HG03354 (cell line): ENCODE results near the gene OTOGL.

Source experiments
- ATAC-seq: cut with Tn5 transposase; IDR thresholded peaks from one replicate; pipeline ENCODE4 v1.9.1; 2021; ENCODE audit warnings: mild to moderate bottlenecking; ENCODE audit not compliant: unreplicated experiment, poor library complexity, severe bottlenecking

The OTOGL gene

GRCh38 chr12:80178846-80179245 lies 79.5 kb downstream of the OTOGL start:
- peak; percentile 79 for ATAC-seq

- ATAC-seq = no peak
Observed at GRCh38 chr12:80183939-80184338, 84.6 kb downstream of the OTOGL start.

- no peak for ATAC-seq
Observed at GRCh38 chr12:80184926-80185325, 85.6 kb downstream of the OTOGL start.

DNA sequence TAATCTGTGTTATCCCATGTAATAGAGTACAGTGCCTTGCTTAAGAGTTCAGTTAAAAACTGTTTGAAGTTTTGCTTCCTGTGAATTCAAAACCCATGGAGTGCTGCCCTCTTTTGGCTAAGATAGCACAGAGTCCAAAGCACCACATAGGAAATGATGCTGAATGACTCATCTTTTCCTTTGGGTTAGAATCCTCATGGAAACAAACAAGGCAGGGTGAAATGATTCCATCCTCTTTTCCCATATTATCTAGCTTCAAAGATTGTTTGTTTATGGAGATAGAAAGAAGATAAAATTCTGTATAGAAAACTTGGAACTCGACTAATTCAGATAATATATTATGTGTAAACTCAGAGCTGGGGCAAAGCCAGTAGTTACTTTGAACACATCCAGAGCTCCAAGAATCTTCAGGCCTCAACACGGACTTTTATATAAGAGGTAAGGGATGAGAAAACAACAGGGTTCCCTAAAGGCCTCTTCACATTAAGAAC lies 87.4 kb downstream of the OTOGL start:
- ATAC-seq = peak; percentile 67

DNA sequence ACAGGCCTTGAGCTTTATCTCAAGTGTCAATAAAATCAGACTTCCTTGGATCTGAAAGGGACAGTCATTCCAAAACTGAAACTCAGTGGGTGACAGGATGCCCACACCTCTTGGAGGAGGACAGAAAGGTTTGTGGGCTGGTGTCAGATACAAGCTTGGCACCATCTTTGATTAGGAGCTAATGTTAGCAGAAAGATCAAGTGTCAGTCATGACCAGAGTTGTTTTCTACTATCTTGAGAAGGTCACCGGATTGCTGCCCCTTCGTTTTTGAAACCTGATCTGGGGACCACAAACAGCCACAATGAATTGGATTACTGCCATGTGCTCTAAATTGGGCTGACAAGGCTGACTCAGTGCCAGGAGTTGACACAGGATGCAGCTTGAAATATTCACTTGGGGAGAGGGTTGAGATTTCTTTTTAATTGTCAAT lies 88.3 kb downstream of the OTOGL start:
- peak; percentile 42 for ATAC-seq

DNA sequence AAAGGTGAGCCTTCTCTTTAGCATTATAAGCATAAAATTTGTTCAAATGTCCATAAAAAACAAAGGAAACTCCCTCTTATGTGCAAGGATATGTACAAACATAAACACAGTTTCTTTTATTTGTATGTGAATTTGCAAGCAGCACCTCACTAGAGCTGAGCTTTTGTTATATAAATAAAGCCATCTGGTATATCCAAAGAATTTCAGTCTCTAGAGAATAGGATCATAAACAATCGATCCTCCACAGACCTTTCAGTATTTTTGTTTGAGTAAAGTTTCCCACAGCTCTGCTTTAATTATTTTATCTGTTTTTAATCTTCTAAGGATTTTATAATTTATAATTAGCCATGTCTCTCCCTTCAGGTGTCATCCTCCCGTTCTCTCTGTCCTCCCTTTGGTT lies 89.2 kb downstream of the OTOGL start:
- ATAC-seq = no peak

- ATAC-seq = no peak
Observed at GRCh38 chr12:80189241-80189640, 89.9 kb downstream of the OTOGL start.

DNA sequence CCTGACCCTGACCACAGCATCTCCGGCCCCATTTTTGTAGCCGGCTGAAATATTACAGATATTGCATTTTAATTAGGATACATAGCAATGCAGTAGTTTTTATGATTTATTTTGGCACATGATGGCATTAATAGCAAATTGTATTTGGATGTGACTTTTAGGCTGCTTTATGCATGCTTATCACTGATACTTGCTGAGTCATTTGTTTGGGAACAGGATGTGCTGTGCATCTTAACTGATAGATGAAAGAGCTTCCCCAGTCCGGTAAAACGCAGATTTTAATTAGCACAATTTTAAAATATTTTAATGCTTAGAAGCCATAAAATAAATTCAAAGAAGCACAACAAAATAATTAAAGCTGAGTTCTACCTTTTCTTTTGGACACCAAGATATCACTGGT lies 90.7 kb downstream of the OTOGL start:
- ATAC-seq = no peak

DNA sequence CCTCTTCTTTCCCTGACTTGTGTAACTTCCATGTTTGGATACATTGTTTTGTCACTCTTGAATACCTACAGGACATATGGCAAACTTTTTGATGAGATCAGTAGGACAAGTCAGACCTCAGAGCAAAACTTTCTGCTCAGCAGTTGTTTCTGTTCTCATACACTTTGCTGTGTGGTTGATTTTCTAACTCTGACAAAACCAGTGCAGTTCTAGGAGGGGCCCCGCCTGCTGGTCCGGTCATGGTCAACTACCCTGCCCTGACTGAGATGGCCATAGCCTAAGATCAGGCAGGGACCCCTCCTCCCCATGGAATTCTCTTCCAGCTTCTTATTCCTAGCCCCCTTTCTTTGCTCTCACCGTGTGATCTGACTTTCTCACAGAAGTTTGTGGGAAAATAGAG lies 92.8 kb downstream of the OTOGL start:
- no peak for ATAC-seq

GRCh38 chr12:80193865-80194264 lies 94.5 kb downstream of the OTOGL start:
- ATAC-seq = no peak

DNA sequence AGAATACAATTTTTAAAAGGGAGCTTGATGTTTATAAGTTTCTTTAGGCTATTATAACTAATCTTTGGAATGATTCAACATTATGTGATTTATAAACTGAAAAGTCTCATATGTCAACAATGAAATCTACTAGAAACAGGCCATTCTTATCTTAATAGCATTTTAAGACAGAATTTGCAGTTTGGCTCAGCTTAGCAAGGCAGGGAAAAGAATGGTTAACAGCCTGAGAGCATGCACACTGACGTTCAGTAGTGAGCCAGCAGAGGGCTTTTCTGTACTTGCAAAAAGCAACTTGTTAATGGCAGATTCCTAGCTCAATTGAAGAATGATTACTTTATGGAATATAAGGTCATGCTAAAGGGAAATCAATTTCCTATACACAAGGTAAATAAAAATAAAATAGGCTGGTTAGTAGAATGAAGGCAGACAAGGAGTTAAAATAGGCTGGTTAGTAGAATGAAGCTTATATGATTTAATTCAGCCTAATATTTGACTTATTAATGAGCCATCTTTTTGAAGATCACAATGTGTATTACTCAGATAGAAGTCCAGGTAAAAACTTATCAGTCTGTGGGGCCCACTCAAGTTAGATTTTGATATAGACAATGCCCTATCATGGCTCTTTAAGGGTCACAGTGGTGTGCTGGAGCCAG lies 95.9 kb downstream of the OTOGL start:
- peak; percentile 62 for ATAC-seq

DNA sequence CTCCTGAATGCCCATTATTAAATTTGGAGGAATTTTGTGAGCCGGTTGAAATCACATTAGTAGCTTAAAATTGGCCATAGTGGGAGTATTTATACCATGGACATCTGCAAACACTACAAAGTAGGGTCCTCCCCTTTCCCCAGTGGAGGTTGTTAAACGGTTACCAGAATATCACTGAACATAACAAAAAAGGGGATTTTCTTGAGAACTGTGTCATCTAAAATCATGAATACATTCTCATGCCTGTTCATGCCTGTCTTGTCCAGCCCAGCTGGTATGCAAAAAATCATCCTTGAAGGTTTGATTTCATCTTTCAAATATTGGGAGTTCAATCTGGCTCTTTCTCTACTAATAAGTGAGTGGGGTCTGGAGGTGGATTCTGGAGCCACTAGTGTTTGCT lies 96.4 kb downstream of the OTOGL start:
- no peak for ATAC-seq

DNA sequence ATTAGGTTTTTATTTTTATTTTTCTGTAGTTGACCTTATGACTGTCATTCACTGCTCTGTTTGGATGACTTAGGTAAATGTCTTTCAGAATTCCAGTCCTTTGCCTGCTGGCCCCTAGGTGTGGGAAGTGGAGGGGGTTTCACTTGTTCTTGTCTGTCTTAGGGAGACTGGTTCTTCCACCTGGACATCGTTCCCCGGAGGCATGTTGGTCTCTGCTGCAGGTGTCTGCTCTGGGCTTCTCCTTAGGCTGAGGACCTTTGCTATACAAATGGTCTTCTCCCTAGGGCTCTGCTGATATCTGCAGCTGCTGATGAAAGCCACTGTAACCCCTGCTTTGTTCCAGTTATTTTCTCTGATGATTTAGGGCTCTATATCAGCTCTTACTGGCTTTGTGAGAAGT lies 97.1 kb downstream of the OTOGL start:
- no peak for ATAC-seq

GRCh38 chr12:80198782-80199337 lies 99.5 kb downstream of the OTOGL start:
- ATAC-seq = no peak

DNA sequence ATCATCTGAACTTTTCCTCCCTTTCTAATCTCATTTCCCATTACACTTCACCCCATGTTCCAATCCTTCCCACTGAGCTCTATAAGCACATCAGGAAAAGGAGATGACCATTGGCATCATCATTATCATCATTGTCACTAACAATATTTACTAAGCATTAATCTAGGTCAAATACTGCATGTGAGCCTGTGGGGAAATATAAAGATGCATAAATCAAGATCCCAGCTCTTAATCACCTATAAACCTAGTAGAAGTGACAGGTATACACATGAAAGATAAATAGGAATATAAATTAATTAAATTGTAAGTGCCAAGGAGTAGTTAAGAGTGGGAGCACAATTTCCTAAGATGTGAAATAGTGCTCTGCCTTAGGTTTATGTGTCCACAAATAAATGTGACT lies 100.6 kb downstream of the OTOGL start:
- ATAC-seq = no peak

DNA sequence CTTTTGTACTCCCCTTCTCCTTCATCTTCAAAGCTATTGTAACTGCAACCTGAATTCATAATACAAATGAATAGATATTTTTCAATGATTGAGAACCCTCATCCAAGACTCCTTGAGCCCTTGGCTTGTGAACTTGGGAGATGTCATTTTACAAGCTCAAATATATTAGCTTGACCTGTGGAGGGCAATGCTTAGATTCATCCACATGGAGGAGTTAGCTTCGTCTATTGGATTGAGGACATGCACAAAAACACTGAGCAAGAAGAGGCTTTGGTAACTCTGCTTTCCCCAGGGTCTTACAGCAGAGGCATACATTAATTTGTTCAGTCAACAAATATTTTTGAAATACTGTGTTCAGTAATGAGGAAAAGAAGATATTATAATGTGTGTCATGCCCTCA lies 101.1 kb downstream of the OTOGL start:
- ATAC-seq = no peak

- no peak for ATAC-seq
Observed at GRCh38 chr12:80201908-80202307, 102.6 kb downstream of the OTOGL start.

DNA sequence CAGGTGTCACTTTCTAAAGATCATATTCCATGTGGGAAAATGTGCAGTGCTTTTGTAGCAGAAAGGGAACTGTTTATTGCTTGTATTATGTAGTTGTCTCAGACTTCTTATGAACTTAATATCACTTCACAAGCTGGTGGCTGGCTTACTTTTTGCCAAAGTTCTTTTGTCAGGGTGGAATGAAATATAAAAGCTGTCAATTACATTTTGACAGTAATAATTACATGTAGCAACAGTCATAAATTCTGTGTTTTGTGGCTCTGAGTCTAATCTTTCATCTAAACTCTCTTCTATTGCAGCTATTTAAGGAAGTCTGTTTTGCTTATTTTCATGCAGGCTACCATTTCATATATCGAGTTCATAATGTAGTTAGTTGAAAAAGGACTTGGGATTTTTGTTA lies 106.6 kb downstream of the OTOGL start:
- ATAC-seq = no peak

DNA sequence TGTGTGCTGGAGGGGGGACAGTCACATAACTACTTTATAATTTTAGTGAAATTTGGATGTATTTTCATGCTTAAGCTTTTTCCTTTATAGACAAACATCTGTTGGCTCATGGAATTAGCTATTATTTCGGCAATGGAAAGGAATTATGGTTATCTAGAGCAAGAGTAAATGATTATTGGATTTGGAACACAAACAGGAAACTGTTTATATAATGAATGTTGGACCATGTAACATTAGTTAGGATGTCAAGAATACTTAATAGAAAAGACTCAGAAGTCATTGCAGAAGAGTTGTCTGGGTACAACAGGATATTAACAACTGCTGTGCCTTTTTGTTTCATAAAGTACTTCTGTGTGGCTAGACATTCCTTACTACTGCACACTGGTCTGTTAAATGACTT lies 108.7 kb downstream of the OTOGL start:
- no peak for ATAC-seq

- no peak for ATAC-seq
Observed at GRCh38 chr12:80211671-80212070, 112.3 kb downstream of the OTOGL start.

- ATAC-seq = no peak
Observed at GRCh38 chr12:80212938-80213645, 113.8 kb downstream of the OTOGL start.
